GM23248 (cell line): Measurements from ENCODE around the gene FAM151A. TPM values are rescaled to one million over a fixed set of nuclear protein-coding genes. Genes with fewer than 3 reads are reported as not detected.

ENCODE experiments used
- DNase-seq: peaks from one replicate; pipeline ENCODE4 v3.0.0-alpha.2; 2015
- H2AFZ ChIP-seq: fragments of 200-600 bp; sonication (generic); 2 replicates; pipeline ENCODE4 v1.6.1; 2016; ENCODE audit warnings: antibody characterized with exemption
- H3F3A ChIP-seq: fragments of 200-600 bp; sonication (generic); 2 replicates; pipeline ENCODE4 v1.6.1; 2016; ENCODE audit warnings: mild to moderate bottlenecking, antibody characterized with exemption, mixed run types; ENCODE audit not compliant: insufficient read depth
- H3K27ac ChIP-seq: fragments of 200-600 bp; sonication (generic); 2 replicates; pipeline ENCODE4 v1.5.1; 2016; ENCODE audit warnings: mild to moderate bottlenecking
- H3K27me3 ChIP-seq: fragments of 200-600 bp; sonication (generic); replicated peaks from 2 replicates; pipeline ENCODE4 v1.6.1; 2016; ENCODE audit warnings: mild to moderate bottlenecking; ENCODE audit not compliant: insufficient read depth
- H3K36me3 ChIP-seq: fragments of 200-600 bp; sonication (generic); 2 replicates; pipeline ENCODE4 v1.6.1; 2016; ENCODE audit warnings: low read depth, mild to moderate bottlenecking
- H3K4me1 ChIP-seq: fragments of 200-600 bp; sonication (generic); 2 replicates; pipeline ENCODE4 v1.6.1; 2016; ENCODE audit warnings: mild to moderate bottlenecking; ENCODE audit not compliant: insufficient read depth
- H3K4me2 ChIP-seq: fragments of 200-600 bp; sonication (generic); one replicate; pipeline ENCODE4 v1.6.1; 2016; ENCODE audit warnings: mild to moderate bottlenecking; ENCODE audit not compliant: unreplicated experiment
- H3K4me3 ChIP-seq: fragments of 200-600 bp; sonication (generic); 2 replicates; pipeline ENCODE4 v1.5.1; 2016; ENCODE audit warnings: mild to moderate bottlenecking
- H3K79me2 ChIP-seq: fragments of 200-600 bp; sonication (generic); 2 replicates; pipeline ENCODE4 v1.6.1; 2016; ENCODE audit warnings: mild to moderate bottlenecking; ENCODE audit not compliant: insufficient read depth
- H3K9ac ChIP-seq: fragments of 200-600 bp; sonication (generic); 2 replicates; pipeline ENCODE4 v1.6.1; 2016; ENCODE audit warnings: mild to moderate bottlenecking
- H3K9me2 ChIP-seq: fragments of 200-600 bp; sonication (generic); 2 replicates; pipeline ENCODE4 v1.6.1; 2016; ENCODE audit warnings: mixed run types, mild to moderate bottlenecking, moderate library complexity; ENCODE audit not compliant: insufficient read depth
- H3K9me3 ChIP-seq: fragments of 200-600 bp; sonication (generic); one replicate; pipeline ENCODE4 v1.6.1; 2017; ENCODE audit warnings: low read depth
- H4K20me1 ChIP-seq: fragments of 200-600 bp; sonication (generic); 2 replicates; pipeline ENCODE4 v1.6.0; 2016; ENCODE audit not compliant: insufficient read depth
- EZH2 ChIP-seq: fragments of 200-600 bp; sonication (generic); IDR thresholded peaks from 2 replicates; pipeline ENCODE4 v1.6.1; 2018; ENCODE audit warnings: antibody characterized with exemption, mild to moderate bottlenecking; ENCODE audit not compliant: insufficient read depth, poor library complexity, severe bottlenecking
- EZH2phosphoT487 ChIP-seq: fragments of 200-600 bp; sonication (generic); IDR thresholded peaks from 2 replicates; pipeline ENCODE4 v1.6.1; 2018; ENCODE audit warnings: antibody characterized with exemption, moderate library complexity, mild to moderate bottlenecking, low read depth; ENCODE audit not compliant: insufficient read depth
- WGBS, 2 experiments: methylation state at CpG; one replicate each; pipeline ENCODE4 v1.1.6; 2015 to 2017; ENCODE audit warnings: low lambda C conversion rate in 2 of 2, low coverage in 1 of 2; ENCODE audit errors: missing lambda C conversion rate in 2 of 2; 5-methylcytosine and 5-hydroxymethylcytosine counted together
- in situ Hi-C: fragments of 300-500 bp; cut with MboI; formaldehyde crosslinking; loops from 2 replicates; pipeline ENCODE4 v1.15.0; 2020
- polyA plus RNA-seq: library from polyadenylated mRNA; unstranded; fragments of >200 nt; fragmentation: Nextera tagmentation; extraction: Ambion mirVana; gene quantifications from 2 replicates; pipeline ENCODE4 v1.2.1, GENCODE V29; 2016
- total RNA-seq: library from RNA; depleted of rRNA; stranded (reverse); fragments of >200 nt; shearing (Covaris generic); gene quantifications from 2 replicates; pipeline ENCODE4 v1.2.3, GENCODE V29; 2014

FAM151A gene
- total and polyA plus RNA-seq, 2 experiments from 2014 or later: 0.09 TPM; not detected in 1

GRCh38 chr1:54627196-54627595 lies 3.9 kb upstream of the FAM151A start:
- WGBS, 2 experiments: 48 to 50% methylated on average over 10 of the region's 10 CpGs
- H3K9me3 ChIP-seq: no peaks in the 10 kb centered on the region
- H3K36me3 ChIP-seq: no peaks in the 10 kb centered on the region
- no peak overlapping the region for H3K4me2 ChIP-seq
- no peaks in the 10 kb centered on the region for H3K4me1 ChIP-seq
- in situ Hi-C loops: no loop called here
- H2AFZ ChIP-seq: no peak overlapping the region
- H3F3A ChIP-seq: no peaks in the 10 kb centered on the region
- no peak overlapping the region for H3K9ac ChIP-seq
- no peaks in the 10 kb centered on the region for H3K79me2 ChIP-seq
- peaks cover 4% of the 10 kb centered on the region; the same call in 1 of the 2 replicates for H3K27me3 ChIP-seq
- H4K20me1 ChIP-seq: no peaks in the 10 kb centered on the region
- no peak overlapping the region for H3K27ac ChIP-seq
- no peak overlapping the region for H3K4me3 ChIP-seq
- TF ChIP-seq EZH2 (no peak), EZH2phosphoT487 (no peak)
- H3K9me2 ChIP-seq: no peaks in the 10 kb centered on the region
- DNase-seq: no peak

GRCh38 chr1:54624466-54625464 lies 1.4 kb upstream of the FAM151A start:
- H3K27ac ChIP-seq: no peak overlapping the region
- no peak overlapping the region for H3K9ac ChIP-seq
- no peaks in the 10 kb centered on the region for H3K9me2 ChIP-seq
- no peak for DNase-seq
- TF ChIP-seq EZH2phosphoT487 (no peak), EZH2 (no peak)
- no peaks in the 10 kb centered on the region for H3K36me3 ChIP-seq
- H4K20me1 ChIP-seq: no peaks in the 10 kb centered on the region
- WGBS, 2 experiments: 54 to 64% methylated on average over 8 of the region's 8 CpGs
- H3K4me1 ChIP-seq: no peaks in the 10 kb centered on the region
- H3K4me3 ChIP-seq: no peak overlapping the region
- H3K4me2 ChIP-seq: no peak overlapping the region
- no peak overlapping the region for H2AFZ ChIP-seq
- H3F3A ChIP-seq: no peaks in the 10 kb centered on the region
- H3K9me3 ChIP-seq: no peaks in the 10 kb centered on the region
- H3K79me2 ChIP-seq: no peaks in the 10 kb centered on the region
- in situ Hi-C loops: no loop called here
- no peaks in the 10 kb centered on the region for H3K27me3 ChIP-seq

GRCh38 chr1:54619749-54620148 lies 3.6 kb downstream of the FAM151A start:
- H3K27me3 ChIP-seq: no peaks in the 10 kb centered on the region
- no peak overlapping the region for H2AFZ ChIP-seq
- no peaks in the 10 kb centered on the region for H3K4me1 ChIP-seq
- DNase-seq: no peak
- no peaks in the 10 kb centered on the region for H4K20me1 ChIP-seq
- H3K9me2 ChIP-seq: no peaks in the 10 kb centered on the region
- WGBS, 2 experiments: 64 to 68% methylated on average over 8 of the region's 8 CpGs
- TF ChIP-seq EZH2phosphoT487 (no peak), EZH2 (no peak)
- H3K27ac ChIP-seq: no peak overlapping the region
- no peaks in the 10 kb centered on the region for H3K79me2 ChIP-seq
- no peak overlapping the region for H3K4me3 ChIP-seq
- H3K9me3 ChIP-seq: no peaks in the 10 kb centered on the region
- no peak overlapping the region for H3K9ac ChIP-seq
- no peak overlapping the region for H3K4me2 ChIP-seq
- no peaks in the 10 kb centered on the region for H3K36me3 ChIP-seq
- in situ Hi-C loops: no loop called here
- H3F3A ChIP-seq: no peaks in the 10 kb centered on the region

GRCh38 chr1:54615531-54616279 lies 7.6 kb downstream of the FAM151A start:
- H3K9me3 ChIP-seq: no peaks in the 10 kb centered on the region
- H3K36me3 ChIP-seq: no peaks in the 10 kb centered on the region
- H3K9me2 ChIP-seq: no peaks in the 10 kb centered on the region
- no peak overlapping the region for H2AFZ ChIP-seq
- H3F3A ChIP-seq: no peaks in the 10 kb centered on the region
- no peaks in the 10 kb centered on the region for H3K4me1 ChIP-seq
- DNase-seq: no peak
- no peaks in the 10 kb centered on the region for H4K20me1 ChIP-seq
- H3K4me2 ChIP-seq: no peak overlapping the region
- H3K9ac ChIP-seq: no peak overlapping the region
- no peak overlapping the region for H3K27ac ChIP-seq
- WGBS, 2 experiments: 54 to 59% methylated on average over 13 of the region's 13 CpGs
- H3K79me2 ChIP-seq: no peaks in the 10 kb centered on the region
- H3K27me3 ChIP-seq: no peaks in the 10 kb centered on the region
- in situ Hi-C loops: no loop called here
- no peak overlapping the region for H3K4me3 ChIP-seq
- no peak for TF ChIP-seq EZH2
- TF ChIP-seq EZH2phosphoT487: no peak
